CD4-positive, alpha-beta T cell treated with Interleukin-1 beta for 1 hour (primary cell): ENCODE results near the gene HSPH1.

Experiments used
- DNase-seq, 2 donors: peaks; one replicate each; pipeline ENCODE4 v3.0.0-alpha.2; 2020 to 2022

Gene HSPH1

DNA sequence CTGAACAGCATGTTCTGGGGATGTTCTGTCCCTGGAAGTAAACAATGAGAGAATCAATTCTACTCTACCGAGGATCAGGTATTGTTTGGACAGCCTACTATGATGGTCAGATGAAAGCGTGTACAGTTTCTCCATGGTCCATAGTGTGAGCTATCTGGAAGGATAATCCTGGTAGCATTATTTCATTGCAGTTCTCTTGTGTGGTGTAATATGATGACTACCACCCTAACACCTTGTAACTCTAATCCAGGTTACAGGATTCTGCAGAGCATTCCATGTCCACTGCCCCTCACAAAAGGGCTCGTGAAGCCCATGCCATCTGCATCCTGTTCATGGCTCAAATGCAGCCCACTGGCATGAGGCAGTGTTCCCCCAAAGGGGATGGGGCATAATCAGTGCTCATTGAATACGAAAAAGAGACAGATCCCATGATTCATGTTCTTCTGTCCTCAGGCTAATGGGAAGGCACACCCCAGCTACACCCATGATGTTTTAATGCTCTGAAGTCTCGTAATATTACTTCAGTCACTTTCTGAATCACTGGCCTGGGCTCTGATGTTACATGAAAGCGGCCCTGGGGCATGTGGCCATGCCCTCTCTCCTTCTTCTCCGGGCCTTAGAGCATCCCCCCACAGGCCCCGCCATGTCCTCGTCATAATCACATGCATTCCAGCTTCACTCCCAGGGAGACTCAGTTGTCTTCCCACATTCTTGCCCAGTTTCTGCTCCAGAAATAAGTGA, 68.4 kb downstream of the HSPH1 start:
- no peak for DNase-seq

DNA sequence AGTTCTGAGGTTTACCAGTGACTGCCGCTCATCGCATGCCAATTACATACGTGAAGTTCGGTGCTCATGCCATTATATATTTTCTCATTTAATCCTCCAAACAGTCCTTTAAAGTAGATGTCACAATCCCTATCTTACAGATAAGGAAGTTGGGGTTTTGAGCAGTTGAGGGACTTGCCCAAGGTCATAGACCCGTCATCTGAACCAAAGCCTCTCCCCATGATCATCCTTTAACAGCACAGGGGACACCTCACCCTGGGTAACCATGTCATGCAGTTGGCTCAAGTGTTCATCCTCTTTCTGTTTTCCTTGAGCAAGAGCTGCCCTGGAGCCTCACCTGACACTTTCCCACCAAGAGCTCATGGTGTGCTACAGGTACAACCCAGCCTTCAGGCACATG, 69.1 kb downstream of the HSPH1 start:
- no peak for DNase-seq

DNA sequence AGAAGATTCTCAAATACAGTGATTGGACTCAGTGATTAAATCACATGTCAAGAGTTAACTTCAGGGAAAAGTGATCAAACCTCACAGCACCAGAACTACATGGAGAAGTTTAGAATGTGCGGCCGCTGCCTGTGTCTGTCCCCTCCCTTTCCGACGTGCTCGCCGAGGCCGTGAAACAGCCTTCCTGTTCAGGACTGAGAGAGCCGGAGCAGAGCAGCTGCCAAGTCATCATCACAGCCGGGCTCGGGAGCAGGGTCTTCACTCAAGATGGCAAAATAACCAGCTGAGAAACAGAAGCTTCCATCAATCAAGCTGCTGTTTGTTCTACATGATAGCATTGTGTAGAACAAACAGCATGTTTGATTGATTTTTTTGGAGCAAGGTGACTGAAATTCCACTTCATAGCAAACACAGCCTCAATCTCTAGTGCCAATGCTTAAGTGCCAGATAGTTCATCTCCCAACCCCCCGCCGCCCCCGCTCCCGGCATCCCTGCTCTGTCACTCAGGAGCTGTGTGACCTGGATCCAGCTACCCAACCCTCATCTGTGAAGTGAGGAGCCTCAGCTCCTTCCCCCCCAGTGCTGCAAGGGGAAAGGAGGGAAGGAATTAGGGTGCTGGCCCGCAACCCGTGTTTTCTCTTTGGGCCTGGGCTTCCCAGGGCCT, 70.6 kb downstream of the HSPH1 start:
- no peak for DNase-seq

DNA sequence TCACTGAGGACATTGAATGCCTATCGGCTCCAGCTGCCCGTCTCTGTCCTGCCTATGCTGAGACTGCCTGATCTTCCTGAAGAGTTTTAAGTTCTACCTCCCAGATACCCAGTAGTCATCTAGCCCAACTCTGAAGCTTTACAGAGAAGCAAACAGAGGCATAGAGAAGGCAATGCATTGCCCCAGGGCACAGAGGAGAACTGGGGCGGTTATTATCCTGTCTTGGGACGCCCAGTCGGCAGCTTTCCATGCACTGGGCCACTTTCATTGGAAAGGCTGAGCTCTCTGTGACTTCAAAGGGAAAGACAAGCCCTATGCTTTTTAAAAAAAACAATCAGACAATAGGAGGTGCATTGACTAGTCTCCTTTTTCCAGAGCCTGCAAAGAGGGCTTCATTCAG, 71.6 kb downstream of the HSPH1 start:
- DNase-seq: no peak

DNA sequence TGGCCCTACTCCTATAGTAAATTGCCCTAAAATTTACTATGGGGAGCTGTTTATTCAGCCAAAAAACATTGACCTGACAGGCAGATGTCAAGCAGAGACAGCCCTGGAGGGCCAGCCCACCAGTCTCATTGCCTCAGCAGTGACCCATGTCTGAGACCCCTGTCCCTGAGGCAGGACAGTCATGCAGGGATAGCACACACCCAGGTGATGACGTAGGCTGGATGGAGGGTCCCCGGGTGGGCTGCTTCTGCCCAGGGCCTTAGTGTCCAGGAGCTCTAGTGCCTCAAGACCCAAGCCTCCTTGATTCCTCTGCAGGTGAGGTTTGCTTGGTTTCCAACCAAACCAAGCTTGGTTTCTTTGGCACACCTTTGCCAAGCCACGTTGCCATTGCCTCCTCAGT, 72.1 kb downstream of the HSPH1 start:
- no peak for DNase-seq

DNA sequence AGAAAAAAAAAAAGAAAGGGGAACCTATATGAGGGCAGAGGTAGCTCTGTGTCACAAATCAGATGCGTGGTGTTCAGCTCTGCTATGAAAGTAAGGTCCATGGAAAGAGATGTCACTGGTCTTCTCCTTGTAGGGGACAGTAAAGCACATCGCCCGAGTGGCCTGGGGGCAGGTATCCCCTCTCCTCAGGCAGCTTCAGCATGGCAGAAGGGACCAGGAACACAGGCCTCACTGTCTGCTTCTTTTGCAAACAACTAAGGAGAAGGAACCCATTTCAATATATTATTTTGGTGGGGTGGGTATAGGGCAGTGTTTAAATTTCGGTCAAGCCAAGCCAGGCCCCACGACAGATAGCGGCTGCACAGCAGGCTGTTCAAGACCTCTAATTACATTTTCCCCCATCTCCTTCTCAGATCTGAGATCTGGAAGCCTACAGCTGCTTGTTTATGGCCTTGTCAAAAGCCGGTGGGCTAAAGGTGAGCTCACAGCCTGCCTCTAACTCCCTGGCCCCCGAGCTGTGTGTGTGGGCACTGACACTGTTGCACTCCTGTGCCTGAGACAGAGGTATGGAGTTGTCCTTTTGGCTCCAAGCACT, 72.8 kb downstream of the HSPH1 start:
- no peak for DNase-seq
